SU-DHL-6 (cell line): Measurements from ENCODE around the gene PTGIS.

Experiments used
- CTCF ChIP-seq: fragments of 200-600 bp; sonication (generic); IDR thresholded peaks from one replicate; pipeline ENCODE4 v1.5.1; 2017; ENCODE audit warnings: antibody characterized with exemption, mild to moderate bottlenecking, low read length, moderate library complexity; ENCODE audit not compliant: insufficient read depth, poor library complexity, severe bottlenecking
- EZH2phosphoT487 ChIP-seq: fragments of 200-600 bp; sonication (generic), shearing (Covaris generic); conservative IDR thresholded peaks from 2 replicates; pipeline ENCODE4 v1.6.1; 2018; ENCODE audit warnings: mild to moderate bottlenecking, antibody characterized with exemption, low read length, moderate library complexity, mixed read lengths

GRCh38 chr20:49580813-49581174, 12.9 kb upstream of the PTGIS start:
- no peak for TF ChIP-seq CTCF
- no peak for TF ChIP-seq EZH2phosphoT487
